ENCODE data around the gene EBPL.

DNA sequence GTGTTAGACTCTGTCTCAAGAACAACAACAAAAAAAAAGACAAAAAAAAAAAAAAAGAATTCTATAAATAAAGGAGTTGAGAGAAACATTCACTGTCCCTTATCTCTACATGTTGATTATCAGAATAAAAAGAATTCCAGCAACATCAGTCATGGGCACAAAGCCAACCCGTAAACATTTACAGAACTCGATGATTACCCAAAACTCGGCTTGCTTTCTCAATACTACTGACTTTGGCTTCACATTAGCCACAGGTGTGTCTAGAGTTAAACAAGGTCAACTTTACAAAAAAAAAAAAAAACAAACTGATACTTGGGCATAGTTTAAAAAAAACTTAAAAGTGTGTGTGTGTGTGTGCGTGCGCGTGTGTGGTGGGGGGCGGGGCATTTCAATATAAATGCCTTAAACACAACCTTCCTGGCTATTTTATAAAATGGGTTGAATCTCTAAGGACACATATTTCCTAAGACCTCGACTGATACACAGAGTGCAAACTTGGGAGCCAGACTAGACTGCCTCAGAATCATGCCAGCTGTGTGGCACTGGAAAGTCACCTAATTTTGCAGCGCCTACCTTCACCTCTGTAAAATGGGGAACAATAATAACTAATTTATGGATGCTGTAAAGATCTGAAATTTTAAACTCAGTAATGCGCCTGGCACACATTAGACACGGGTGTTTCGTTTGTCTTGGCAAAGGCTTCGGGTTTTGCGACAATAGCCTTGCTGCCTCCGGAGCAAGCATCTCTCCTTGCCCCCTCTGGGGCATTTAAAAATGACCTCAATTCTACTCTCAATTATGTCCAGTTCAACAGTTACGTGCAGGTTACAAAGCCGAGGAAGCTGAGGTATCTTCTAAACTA lies 922 bp downstream of the EBPL start:
- TF ChIP-seq POLR2A (IDR thresholded peaks at IDR 0.05; ENCODE audit: low read length) (no peak), GATA1 (IDR thresholded peaks at IDR 0.05; ENCODE audit: low read depth, low read length) (no peak)
